NCI-H1092 treated with DMSO at 0.1 percent for 48 hours (cell line): ENCODE results near the gene TBCD.
"Not testable (repeated sequence)": the region's sequence is repeated elsewhere in the genome, so short reads cannot be mapped to it uniquely, and the experiment has no call there.

ENCODE experiments used
- DNase-seq: peaks from one replicate; lab custom pipeline; 2025; lab: John Stamatoyannopoulos, UW

The TBCD gene

GRCh38 chr17:82970067-82970466 is 218.2 kb downstream of the TBCD start:
- no peak for DNase-seq

DNA sequence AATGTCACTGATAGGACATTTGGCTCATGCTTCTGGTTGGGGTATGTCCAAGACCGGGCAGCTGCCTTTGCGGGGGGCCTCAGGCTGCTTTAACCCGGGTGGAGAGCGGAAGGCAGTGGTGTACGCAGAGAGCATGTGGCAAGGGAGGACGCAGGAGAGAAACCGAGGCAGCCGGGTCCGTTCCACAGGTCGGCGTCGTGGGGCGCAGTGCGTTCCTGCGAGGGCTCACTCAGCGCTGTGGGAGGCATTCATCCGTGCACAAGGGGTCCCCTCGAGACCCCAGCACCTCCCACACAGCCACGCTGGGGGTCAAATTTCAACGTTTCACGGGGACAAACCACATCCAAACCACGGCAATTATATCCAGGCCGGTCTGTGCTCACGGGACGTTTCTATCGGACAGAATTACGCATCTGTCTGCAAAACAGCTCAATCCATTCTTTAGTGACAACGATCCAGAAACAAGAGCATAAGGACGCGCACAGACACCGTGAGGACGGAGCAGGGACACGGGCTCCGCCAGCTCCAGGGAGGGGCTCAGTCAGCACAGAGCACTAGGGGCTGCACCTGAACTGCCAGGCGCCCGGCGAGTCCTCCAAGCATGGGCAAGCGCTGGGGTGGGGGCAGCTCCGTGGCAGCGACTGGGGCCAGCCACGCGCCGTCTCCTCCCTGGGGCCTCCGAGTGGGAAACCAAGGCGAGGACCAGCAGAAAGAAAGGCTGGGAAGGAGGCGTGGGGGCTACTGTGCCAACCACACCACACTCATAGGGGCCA is 219.1 kb downstream of the TBCD start:
- DNase-seq = no peak

DNA sequence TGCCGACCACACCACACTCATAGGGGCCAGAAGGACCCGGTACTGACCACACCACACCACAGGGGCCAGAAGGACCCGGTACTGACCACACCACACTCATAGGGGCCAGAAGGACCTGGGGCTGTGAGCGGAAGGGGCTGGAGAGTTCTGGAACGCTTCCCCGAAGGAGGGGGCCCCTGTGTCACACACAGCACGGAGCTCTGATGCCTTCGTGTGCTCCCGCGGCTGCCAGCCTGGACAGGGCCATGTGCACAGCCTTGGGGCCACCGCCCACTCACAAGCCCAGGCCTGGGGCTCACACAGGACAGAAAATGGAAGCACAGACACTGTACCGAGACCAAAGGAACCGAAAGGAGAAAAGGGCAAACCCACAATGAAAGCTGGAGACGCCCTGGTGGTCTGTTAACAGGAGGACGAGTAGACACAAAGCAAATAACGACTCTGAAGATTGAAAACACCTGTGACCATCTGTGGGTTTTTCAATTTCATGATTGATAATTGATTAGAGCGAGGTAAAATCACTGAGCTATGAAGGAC is 221.0 kb downstream of the TBCD start:
- DNase-seq = no peak

- DNase-seq = no peak
Measured at GRCh38 chr17:82973456-82974135, 221.7 kb downstream of the TBCD start.

GRCh38 chr17:82974136-82974952 is 222.5 kb downstream of the TBCD start:
- DNase-seq = no peak

DNA sequence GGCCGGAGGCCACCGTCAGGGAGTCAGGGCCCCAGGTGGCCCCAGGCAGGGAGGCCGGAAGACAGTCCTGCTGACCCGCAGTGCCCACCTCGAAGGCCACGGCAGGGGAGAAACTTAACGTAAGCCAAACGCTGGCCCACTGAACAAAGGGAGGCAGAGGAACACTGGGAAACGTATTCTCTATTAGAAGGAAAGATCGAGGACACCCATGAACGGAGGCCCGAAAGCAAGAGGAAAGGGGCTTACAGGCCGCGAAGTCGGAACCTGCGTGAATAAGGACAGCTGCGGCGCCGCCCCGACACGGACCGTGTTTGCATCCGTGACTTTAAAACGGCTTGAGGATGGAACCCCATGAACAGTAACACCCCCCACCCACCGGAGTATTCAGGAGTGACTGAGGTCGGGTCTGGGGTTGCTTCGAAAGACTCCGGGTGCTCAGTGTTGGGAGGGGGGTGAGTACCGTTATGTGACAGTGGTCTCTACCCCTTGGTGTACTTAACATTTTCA is 225.2 kb downstream of the TBCD start:
- no peak for DNase-seq

GRCh38 chr17:82977606-82978005 is 225.7 kb downstream of the TBCD start:
- DNase-seq = no peak

GRCh38 chr17:82978765-82979349 is 227.0 kb downstream of the TBCD start:
- DNase-seq = no peak

DNA sequence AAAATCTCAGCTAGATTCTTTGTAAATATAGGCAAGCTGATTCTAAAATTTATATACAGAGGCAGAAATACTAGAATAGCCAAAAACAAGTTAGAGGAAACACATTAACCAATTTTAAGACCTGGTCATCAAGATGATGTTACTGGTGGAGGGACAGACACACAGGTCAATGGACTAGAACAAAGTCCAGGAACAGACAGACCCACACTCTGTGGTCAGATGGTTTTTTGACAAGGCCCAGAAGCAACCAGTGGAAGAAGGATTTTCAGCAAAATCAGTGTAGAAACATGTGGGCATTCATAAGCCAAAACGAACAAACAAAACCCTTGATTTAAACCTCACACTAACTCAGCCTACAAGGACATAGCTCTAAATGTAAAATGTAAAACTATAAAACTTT is 227.9 kb downstream of the TBCD start:
- no peak for DNase-seq

DNA sequence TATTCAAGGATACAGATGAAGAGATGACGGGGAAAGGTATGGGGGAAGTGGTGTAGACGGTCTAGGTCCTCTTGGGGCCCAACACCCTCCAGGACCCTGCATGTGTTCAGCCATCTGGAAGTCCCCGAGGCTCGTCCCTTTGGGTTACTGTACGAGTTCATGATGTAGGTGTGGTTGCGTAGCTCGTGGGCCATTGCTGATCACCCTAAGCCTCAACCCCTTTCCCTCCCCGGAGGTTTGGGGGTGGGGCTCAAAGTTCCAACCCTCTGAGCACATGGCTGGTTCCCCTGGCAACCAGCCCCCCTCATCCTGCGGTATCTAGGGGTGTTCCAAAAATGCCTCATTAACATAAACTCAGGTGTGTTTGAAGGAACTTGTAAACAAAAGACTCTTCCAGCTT is 228.8 kb downstream of the TBCD start:
- DNase-seq = no peak

DNA sequence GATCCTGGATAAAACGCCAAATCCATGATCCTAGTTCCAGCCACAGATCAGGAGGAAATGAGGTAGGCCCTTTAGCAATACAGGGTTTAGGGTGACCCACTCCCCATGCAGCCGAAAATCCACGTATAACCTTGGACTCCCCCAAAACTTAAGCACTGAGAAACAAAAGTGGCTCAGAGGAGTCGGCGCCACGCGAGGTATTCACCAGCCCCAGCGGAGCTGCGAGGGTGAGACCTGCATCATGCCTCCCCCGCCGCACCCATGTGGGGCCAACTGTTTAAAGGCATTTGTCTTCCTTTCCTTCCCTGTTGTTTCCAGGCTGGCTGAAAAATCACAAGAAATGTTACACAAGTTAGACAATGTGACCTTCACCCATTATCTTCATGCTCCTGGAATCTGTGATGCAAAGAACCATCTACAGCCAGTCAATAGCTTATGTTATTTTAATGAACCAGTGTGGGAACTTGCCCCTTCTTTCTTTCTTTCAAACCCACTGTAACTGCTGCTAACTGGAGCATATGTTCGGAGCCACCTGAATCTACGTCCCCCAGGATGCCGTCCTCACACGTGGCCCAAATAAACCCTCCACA is 229.4 kb downstream of the TBCD start:
- DNase-seq = no peak

DNA sequence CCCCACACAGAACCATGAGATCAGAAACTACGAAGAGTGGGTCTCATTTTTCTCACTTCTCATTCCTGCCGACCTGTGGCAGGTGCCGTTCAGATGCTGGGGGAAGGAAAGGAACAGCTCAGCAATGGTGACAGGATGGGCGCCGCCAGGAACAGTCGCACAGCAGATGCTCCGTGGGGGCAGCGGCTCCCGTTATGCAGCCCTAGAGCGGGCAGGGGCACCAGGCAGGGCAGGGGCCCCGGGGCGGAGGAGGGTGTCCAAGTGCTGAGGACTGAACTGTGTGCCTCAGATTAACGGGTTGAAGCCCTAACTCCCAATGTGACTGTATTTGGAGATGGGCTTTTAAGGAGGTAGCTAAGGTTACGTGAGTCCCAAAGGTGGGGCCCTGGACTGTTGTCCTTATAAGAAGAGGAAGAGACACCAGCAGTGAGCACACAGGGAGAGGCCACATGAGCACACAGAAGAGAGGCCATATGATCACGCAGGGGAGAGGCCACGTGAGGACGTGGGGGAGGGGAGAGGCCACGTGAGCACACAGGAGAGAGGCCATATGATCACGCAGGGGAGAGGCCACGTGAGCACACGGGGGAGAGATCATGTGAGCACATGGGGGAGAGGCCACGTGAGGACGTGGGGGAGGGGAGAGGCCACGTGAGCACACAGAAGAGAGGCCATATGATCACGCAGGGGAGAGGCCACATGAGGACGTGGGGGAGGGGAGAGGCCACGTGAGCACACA is 231.8 kb downstream of the TBCD start:
- no peak for DNase-seq

GRCh38 chr17:82984249-82984617 is 232.4 kb downstream of the TBCD start:
- DNase-seq = not testable (repeated sequence)

- DNase-seq = no peak
Measured at GRCh38 chr17:82984751-82985427, 233.0 kb downstream of the TBCD start.

DNA sequence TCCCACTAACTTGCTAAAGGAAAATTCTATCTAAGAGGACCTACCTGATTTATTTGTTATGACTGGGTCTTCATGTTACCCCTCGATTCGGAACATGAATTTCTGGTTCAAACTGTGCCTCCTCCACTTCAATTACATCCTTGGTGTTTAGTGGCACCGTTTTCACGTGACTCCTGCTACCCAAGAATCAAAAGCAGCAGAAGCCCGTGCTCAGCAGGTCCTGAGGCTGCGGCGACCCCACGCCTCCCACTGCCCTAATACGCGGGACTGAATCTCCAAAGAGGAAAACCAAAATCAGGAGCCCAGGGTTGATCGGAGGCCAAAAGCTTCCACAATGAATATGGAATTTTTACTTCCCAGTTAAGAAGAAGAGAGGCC is 233.6 kb downstream of the TBCD start:
- DNase-seq = no peak

GRCh38 chr17:82985973-82986372 is 234.1 kb downstream of the TBCD start:
- no peak for DNase-seq

- DNase-seq = not testable (repeated sequence)
Measured at GRCh38 chr17:82989051-82989450, 237.2 kb downstream of the TBCD start.

DNA sequence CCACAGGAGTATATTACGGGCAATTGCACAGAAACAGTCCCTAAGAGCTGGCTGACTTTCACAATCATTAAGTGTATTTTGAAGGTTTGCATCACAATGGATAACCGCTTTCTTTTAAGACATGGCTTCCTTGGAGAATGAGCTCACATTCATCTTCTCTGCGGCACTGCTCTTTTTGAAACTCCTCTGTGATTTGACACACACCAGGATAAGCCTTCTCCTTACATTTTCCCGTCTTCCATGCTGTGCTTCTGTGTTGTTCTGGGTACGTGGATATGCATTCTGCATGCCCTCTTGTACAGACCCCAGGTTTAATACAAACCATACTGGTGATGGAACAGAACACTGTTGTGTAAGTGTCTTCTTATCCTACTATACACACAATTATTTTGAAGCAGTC is 238.0 kb downstream of the TBCD start:
- DNase-seq = no peak

DNA sequence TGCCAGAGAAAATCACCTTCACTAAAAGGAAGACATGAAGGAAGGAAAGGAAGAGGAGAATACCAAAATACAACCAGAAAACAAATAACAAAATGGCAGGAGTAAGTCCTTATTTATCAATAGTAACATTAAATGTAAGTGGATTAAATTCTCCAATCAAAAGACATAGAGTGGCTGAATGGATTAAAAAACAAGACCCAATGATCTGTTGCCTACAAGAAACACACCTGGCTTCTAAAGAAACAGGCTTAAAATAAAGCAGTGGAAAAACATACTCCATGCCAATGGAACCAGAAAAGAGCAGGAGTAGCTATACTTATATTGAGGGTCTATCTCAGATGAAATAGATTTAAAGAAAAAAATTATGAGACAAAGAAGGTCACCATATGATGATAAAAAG is 241.1 kb downstream of the TBCD start:
- DNase-seq = no peak
